ENCODE data around the gene GOLGA6L7.
"Not testable (repeated sequence)": the region's sequence is repeated elsewhere in the genome, so short reads cannot be mapped to it uniquely, and the experiment has no call there.

Gene GOLGA6L7, protein sequence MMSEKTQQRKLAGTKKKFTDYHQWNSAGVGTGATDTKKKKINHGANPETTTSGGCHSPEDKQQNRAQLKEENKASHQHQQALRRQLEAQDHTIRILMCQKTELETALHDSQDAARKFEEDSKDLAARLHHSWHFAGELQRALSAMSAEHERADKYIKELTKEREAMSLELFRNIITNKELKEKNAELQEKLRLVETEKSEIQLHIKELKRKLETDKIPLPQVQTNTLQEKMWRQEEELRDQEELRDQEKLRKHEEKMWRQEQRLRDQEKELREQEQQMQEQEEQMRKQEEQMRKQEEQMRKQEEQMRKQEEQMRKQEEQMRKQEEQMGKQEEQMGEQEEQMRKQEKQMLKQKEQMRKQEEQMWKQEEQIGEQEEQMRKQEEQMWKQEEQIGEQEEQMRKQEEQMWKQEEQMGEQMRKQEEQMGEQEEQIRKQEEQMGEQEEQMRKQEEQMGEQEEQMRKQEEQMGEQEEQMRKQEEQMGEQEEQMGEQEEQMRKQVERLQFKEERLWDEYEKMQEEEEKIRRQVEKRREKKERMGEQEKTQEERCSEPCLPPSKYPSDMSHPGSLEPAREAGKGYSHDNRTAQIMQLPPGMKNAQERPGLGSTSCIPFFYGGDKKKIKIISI
- 0 reads per million in 2 donors for total RNA-seq

DNA sequence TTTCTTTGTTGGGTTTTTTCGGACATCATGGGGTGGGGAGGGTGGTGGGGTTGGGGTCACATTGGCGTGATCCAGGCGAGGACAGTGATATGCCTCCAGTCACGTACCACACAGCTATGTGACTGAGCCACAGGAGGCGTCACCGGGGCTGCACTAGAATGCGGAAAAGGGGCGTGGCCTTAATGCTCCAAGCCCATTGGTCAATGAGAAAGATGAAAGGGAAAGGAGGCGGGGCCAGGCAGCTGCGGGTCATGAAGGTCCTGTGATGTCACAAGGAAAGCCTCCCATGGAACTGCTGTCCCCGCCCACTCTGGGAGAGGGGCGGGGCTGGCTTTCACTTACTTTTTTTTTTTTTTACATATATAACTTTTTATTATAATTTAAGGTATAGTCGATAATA, at the start of gene GOLGA6L7:
Gene GOLGA6L7, minus strand, starts transcription at position 124 of the 400 bp plus-strand sequence. Its CDS starts 95 bp downstream, at position 29.
- DNase-seq = not testable (repeated sequence)

DNA sequence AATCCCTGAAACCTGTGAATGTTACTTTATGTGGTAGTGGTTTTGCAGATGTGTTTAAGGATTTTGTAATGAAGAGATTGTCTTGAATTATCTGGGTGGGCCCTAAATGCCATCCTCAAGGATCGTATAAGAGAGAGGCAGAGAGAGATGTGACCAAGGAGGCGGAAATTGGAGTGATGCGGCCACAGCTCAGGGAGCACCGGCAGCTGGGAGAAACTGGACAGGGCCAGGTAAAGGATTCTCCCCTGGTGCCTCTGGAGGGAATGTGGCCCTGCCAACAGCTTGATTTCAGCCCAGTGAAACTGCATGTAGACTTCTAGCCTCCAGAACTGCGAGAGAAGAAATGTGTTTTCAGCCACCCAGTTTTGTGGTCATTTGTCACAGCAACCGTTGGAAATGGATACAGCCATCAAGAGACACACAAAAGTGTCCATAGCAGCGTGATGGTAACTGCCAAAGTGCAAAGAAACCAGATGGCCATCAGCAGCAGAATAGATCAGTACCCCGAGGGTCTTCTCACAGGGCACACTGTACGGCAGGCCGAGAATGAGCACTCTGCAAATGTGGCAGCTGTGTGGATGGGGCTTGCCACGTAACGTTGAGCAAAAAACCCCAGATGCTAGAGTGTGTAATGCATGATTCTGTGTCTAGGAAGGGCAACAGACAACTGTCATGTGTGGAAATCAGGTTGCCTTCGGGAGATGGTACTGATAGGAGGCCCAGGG, 49.6 kb upstream of the GOLGA6L7 start:
- DNase-seq = no peak

DNA sequence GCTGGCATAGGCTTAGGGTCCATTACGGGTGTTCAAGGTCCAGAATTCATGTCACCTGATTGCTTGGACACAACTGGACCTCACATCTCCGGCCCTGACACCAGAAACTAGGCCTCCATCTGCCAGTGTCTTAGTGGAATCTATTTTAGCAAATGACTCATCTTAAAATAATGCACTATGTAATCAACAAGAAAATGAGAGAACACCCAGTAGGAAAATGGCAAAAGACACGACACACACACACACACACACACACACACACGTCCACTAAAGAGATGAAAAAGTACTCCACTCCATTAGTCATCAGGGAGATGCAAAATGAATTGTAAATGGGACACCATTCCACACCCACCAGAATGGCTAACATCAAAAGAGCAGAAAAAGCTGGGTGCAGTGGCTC, 48.5 kb upstream of the GOLGA6L7 start:
- DNase-seq = no peak

DNA sequence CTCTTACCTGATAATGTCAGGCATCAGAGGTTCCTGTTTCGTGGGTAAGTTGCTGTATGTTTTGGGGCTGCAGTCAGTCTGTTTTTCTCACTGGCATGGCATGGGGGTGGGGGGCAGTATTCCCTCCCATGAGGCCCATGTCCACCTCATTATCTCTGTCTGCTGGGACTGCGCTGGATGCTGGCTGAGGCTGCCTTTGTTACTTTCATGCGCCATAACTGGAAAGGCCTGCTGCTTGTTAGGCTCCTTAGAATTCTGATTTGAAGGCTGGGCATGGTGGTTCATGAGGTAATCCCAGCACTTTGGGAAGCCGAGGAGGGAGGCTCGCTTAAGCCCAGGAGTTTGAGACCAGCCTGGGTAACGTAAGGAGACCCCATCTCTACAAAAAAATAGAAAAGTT, 47.1 kb upstream of the GOLGA6L7 start:
- DNase-seq = no peak

DNA sequence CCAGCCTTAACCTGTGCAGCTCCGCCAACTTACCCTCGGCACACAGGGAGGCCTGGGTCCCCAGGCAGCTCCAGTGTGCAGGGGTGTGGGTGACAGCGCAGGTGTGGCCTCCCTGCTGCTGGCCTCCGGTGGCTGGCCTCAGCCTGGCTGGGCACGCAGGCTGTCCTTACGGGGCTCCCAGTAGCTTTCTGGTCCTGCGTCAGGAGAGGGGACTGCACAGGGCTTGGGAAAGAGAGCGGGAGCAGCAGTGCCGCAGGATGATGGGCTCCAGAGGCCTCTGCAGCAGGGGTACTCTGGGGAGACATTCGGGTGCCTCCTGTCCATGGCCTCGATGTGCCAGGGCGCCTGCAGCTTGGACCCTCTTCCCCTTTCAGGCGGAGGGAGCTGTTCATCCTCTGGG, 46.7 kb upstream of the GOLGA6L7 start:
- no peak for DNase-seq

DNA sequence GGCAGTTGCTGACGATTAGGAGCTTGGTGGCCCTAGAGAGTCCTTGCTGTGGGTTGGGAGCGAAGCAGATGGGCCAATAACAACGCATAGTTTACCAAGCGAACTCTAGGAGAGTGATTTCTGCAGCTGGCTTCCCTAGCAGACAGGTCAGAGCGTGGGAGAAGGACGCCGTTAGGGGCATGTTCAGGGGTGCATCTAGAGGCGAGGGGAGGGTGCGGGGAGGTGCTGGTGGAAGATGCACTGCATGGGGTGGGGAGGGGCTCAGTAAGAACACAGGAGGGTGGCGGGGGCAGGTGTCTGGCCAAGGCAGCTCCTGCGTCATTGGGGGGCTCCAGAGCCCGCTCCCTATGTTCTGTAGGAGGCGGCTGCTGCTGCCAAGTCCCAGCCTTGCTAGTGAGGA, 46.2 kb upstream of the GOLGA6L7 start:
- no peak for DNase-seq

DNA sequence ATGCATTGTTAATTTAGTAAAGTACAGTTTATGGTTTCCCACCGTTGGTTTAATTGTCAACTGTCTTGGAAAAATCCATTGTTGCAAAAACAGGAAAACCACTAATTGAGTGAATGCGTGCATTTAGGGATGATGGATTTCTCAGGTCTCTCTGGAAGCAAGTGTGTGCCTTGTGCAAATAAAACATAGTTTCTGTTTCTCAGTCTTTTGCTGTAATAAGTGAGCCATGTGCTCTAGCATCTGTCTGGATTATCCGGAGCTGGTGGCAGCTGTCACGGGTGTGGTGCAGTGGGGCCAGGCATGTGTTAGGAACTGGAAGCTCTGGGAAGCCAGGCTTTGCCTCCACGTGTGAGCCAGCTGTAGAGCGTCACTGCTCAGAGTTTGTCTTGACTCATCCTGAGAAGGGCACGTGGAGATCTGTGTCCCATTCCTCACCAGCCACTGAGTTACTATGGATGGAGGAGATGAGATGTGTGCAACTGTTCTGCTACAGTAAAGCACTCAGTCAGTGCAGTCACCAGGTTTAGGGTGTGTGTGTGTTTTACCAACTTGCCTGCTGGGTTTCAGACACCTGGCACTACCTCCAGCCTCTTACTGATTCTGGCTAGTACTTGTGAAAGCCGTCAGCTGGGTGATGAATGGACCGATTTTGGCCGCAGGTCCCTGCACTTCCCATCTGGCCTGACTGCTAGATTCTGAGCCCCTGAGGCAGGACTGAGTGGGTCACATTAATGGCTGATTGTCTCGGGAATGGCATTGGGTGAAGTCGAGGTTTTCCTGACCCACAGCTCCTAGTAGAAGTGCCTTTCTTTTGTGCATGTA, 44.6 kb upstream of the GOLGA6L7 start:
- no peak for DNase-seq

DNA sequence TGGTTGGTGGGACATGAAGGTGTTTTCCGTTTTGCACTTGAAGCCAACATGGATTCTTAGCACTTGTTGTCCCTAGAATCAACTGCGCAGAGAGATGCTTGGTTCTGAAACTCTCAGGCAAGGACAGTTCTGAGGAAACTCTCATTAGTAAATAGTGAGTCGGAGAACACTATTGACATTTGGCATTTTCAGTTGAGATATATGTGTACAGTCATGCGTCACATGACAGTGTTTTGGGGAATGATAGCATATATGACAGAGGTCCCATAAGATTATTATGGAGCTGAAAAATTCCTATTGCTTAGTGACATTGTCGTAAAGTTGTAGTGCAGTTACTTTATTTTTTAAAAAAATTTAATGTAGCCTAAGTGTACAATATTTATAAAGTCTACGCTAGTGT, 43.1 kb upstream of the GOLGA6L7 start:
- no peak for DNase-seq

DNA sequence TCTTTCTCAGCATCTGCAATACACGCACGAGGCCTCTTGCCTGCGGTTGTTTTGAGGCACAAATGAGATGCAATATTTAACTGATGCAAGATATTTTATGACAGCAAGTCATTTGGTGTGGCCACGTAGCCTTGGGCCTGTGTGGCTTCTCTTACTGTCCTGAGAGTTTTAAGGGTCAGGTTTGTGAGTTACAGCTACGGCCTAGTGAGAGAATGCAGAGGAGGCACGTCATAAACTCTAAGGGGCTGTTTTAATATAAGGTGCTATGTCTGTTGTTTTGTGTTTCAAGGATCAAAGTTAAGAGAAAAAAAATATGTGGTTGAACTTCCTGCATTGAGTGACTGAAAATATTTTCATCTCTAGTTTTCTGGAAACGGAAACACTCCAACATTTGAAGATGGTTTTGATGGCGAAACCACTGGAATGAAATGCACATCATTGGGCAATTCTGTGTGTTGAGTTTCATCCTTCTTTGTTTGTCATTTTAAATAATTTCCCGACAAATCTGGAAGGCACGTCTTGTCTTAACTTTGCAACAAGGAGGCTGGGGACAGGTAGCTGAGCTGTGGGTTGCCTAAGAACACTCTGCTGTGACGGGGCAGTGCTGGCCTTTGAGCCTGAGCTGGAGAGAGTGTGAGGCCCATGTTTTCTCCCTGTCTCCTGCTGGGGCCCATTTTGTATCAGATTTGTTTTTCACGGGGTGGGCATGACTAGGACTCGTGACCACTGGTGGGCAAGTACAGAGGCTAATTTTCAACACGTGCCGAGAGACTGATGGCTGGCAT, 42.5 kb upstream of the GOLGA6L7 start:
- DNase-seq = no peak

DNA sequence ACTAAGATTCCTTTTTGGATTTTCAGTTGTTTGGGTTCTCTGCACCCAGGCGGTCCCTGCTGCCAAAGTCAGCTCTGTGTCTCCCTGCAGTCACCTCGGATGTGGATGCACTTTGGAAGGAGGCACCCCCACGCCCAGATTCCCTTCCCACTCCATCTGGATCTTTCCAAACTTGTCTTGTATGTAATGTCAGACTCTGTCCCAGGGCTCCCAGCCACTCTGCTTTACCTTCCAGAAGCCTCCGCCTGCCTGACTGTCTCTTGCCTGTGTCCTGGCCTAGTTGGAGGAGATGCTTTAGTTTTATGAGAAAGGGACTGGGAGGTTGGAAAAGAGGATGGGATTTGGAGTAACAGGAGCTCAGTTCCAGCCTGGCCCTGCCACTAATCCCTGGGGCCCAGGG, 41.8 kb upstream of the GOLGA6L7 start:
- not testable (repeated sequence) for DNase-seq

DNA sequence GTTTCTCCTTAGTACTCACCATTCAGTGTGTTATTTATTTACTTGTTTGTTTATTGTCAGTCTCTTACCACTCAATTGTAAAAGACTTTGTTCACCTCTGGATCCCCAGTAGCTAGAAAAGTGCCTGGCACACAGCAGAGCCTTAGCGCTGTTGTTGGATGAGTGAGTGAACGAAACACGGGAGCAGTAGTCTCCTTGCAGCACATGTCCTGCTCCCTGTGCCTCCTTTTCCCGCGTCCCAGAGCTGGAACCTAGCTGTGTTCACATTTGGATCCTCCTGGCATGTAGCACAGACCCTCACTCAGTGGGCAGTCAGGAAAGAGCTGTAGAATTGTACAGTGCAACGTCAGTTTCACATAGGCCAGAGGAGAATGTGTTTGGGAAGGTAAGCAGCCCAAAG, 41.4 kb upstream of the GOLGA6L7 start:
- not testable (repeated sequence) for DNase-seq

DNA sequence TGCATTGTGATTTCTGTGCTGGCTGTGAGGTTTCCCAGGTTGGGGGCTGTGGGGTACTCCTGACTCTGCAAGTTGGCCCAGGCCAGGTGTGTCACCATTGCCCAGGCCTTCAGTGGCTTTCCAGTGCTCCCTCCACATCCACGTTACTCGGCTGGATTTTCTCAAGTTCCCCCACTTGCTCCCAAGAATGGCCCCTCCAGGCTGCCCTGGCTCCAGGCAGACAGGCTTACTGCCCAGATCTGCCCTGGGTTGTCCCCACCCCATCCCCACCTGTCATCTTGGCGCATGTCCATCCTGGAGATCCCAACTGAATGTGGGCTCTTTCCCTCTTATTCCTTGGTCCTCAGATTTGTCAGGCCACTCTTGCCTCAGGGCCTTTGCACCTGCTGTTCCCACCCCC, 40.9 kb upstream of the GOLGA6L7 start:
- DNase-seq = no peak

DNA sequence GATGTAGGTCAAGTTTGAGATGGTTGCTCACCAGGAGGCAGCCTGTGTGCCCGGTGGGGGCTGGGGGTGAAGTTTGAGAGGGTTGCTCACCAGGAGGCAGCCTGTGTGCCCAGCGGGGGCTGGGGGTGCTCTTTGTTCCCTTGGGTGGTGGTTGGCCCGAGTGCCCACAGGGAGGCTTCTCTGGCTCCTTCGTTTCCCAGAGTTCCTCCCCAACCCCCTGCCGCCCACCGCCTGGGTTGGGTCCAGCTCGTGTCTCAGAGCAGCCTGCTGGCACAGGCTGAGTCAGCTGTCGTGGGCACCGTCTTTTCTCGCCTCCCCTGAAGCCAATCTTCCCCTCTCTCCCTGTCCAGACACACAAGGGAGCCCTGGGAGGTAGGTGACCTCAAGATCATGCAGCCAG, 40.5 kb upstream of the GOLGA6L7 start:
- no peak for DNase-seq

DNA sequence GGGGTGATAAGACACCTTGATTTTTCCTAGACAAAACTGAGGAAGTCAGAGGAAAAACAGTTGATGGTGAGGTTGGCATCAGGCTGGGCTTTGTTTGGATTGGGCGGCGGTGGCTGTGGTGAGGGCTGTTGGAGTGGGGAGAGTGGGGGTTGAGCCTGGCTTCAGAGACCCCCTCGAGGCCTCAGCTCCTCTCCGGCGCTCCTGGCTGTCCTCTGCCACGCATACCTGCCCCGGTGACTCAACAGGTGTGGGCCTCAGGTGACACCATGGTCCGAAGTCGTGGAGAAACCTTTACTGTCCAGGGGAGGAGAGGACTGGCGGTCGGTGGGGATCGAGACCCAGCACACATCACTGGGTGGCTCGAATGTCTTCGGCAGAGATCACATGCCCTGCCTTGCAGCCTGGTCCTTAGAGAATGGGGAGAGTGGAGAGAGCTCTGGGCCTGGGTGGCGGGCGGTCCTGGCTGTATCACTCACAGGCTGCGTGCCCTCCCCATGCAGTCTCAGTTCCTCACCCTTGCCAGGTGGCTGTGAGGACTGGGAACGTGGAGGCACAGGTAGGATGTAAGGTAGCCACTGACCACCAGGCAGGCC, 40.0 kb upstream of the GOLGA6L7 start:
- DNase-seq = no peak

DNA sequence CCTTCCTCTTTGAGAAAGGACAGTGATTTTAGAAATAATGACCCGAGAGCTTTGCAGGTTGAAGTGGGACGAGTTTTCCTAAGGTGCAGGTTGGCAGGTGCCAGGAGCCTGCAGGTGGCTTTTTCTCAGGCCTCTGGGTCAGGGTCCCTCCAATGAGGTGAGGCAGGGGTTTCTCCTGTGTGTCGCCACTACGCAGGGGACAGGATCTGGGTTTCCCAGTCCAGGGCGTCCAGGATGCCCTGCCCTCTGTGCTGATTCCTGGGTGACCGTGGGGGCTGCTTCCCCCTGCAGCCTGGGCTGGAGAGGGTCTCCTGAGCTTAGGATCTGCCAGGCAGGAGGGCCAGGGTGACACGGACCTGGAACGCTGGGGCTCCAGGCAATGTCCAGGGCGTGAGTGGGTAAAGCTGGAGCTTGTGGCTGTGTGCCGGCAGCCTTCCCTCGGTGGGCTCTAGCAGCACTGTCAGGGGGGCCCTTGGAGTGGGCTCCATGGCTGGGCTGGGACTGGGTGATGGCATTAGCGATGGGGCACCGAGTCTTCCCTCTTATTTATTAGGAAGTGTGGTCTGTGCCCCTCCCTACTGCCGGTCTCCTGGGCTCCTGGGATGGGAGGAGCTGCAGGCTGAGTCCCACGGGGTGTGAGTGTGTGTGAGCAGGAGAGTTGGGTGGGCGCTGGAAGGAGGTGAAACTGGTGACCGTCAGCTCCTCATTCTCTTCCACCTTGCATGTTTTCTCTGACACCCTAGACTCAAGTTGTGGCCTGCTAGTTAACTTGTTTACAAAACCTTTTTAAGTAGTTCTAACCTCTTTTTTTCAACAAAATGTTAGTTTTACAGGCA, 39.1 kb upstream of the GOLGA6L7 start:
- no peak for DNase-seq

DNA sequence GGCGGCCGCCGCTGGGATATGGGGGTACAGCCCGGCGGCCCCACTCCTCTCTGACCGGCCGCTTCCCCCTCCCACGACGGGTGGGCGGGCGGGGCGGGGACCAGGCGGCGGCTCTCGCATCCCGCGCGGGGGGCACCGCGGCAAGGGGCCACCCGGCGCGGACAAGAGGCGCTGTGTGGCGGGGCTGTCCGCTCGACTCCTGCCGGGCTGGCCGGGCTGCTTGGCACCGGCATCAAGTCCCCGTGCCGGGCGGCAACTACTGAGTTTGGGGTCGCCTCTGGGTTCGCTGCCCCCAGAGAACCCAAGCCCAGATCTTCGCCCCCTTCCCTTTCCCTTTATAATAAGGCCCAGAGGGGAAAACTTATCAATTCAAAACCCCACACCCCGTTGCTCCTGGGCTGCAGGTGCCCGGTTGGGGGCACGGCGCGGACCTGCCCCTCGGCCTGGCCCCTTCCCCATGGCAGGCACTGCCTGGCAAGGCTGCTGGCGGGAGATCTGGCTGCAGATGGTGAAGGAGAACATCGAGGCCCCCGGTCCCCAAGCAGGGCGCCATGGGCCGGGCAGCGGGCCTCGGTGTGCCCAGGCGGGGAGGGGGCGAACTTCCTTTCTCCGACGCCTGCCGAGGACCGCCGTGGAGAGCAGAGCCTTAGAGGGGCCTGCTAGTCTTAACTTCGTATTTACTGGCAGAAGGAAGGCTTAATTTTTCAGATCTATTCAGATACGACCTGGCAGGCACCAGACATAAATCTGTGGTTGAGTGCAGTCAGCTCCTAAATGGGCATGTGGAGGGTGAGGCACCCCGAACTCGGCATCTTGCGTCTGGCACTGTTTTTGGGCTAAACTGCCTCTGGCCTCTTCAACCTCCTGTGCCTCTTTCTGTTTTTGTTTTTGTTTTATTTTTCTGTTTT, 38.2 kb upstream of the GOLGA6L7 start:
- no peak for DNase-seq

DNA sequence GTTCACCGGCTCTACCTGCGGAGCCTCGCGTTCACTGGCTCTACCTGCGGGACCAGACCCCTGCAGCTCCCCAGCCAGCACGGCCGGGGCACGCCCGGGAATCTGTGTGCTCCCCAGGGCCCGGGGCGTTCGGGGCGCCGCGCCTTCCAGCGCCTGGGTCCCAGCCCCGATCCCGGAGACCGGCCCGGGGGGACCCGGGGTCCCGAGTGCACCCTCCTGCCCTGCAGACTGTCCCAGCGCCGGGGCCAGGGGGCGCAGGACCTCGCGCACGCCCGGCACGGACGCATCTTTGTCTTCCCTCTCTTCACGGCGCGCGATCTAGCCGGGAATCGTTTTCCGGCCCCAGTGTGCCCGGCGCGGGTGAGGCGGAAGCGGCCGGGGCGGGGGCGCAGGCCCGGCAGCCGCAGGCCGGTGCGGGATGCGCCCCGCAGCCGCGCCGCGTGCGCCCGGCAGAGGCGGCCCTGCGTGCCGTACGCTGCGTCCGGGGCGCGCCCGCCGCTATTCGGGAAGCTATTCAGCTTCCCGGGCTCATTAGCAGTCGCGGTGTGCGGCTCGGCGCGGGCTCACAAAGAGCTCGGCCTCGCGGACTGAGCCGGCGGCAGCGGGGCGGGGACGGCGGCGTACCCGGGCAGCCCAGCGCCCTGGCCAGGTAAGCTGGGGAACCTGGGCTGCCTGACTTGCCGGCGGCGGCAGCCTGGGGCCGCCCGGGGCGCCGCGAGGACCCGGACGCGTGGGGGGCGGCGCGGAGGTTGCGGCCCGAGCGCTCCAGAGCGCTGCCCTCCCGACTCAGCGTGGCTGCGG, 37.4 kb upstream of the GOLGA6L7 start, which contains the start of gene APBA2:
Gene APBA2, plus strand, starts transcription at position 345 of the 801 bp plus-strand sequence. CDS start 167,911 bp downstream, outside the sequence.
- DNase-seq = peak; percentile 23

DNA sequence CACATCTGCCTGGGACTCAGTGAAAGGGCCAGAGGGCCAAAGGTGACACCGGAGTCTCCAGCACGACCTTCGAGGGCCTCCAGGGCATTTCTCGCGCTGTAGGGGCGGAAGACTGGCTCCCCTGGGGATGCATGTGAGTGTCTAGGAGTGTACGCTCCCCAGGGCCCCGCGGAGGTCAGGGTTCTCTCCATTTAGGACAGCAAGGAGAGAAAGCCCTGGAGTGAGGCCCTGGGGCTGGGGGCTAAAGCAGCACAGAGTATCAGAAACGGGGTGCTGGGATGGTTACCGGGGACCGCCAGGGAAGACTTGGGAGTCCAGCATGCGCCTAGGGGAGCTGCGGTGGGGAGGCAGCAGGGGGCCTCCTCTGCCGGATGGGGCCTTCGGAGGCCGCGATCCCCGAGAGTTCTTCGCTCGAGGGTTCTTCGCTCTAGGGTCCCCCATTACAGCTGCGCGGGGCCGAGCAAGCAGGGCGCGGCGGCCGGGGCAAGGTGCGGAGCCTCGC, 36.7 kb upstream of the GOLGA6L7 start:
- DNase-seq = no peak
